IMR-90 (cell line): ENCODE data around the gene C5AR2. TPM values are rescaled to one million over a fixed set of nuclear protein-coding genes. Genes with fewer than 3 reads are reported as not detected.

Source experiments
- ATAC-seq: fragments of 200-7000 bp; cut with Tn5 transposase; 2 replicates; pipeline ENCODE4 v1.9.1; 2020; ENCODE audit warnings: low read depth, mild to moderate bottlenecking, moderate library complexity
- BruUV-seq: library from RNA; stranded (reverse); fragments of 400-500 nt; replicated peaks from 2 replicates; lab custom pipeline; 2021; lab: Mats Ljungman, UMichigan
- CTCF ChIA-PET: fragments of 300-600 bp; formaldehyde crosslinking; extraction: SDS; loops from one replicate; lab custom pipeline; 2021; ENCODE audit warnings: antibody characterized with exemption; lab: Yijun Ruan, JAX
- POLR2A ChIA-PET: fragments of 300-600 bp; sonication (Branson Sonifier 250); formaldehyde crosslinking; loops from one replicate; lab custom pipeline; 2022; ENCODE audit warnings: antibody characterized with exemption; ENCODE audit not compliant: unreplicated experiment; lab: Charles Lee
- DNase-seq: peaks from one replicate; pipeline ENCODE4 v3.0.0; 2013
- H2AFZ ChIP-seq: replicated peaks from 2 replicates; pipeline ENCODE3; 2013; ENCODE audit warnings: low read length, mild to moderate bottlenecking; ENCODE audit not compliant: poor library complexity
- H2AK5ac ChIP-seq: 2 replicates; pipeline ENCODE4 v1.6.1; 2013; ENCODE audit warnings: low read depth, low read length, inconsistent platforms
- H2AK9ac ChIP-seq: replicated peaks from 2 replicates; pipeline ENCODE3; 2013; ENCODE audit warnings: mild to moderate bottlenecking, low read depth, low read length, moderate library complexity; ENCODE audit not compliant: poor library complexity
- H2BK120ac ChIP-seq: 2 replicates; pipeline ENCODE4 v1.6.1; 2013; ENCODE audit warnings: low read depth, low read length, inconsistent platforms
- H2BK15ac ChIP-seq: 3 replicates; pipeline ENCODE4 v1.6.1; 2013; ENCODE audit warnings: low read depth, low read length, inconsistent platforms
- H2BK20ac ChIP-seq: 2 replicates; pipeline ENCODE4 v1.6.1; 2013; ENCODE audit warnings: low read depth, mild to moderate bottlenecking, inconsistent platforms, low read length, moderate library complexity
- H2BK5ac ChIP-seq: 2 replicates; pipeline ENCODE4 v1.6.1; 2013; ENCODE audit warnings: mild to moderate bottlenecking, low read depth, low read length, inconsistent platforms; ENCODE audit not compliant: poor library complexity, severe bottlenecking
- H3K14ac ChIP-seq: replicated peaks from 2 replicates; pipeline ENCODE4 v1.6.1; 2013; ENCODE audit warnings: low read depth, low read length, inconsistent platforms
- H3K18ac ChIP-seq: 2 replicates; pipeline ENCODE4 v1.6.1; 2013; ENCODE audit warnings: low read depth, low read length, control low read depth
- H3K23ac ChIP-seq: 2 replicates; pipeline ENCODE4 v1.6.1; 2013; ENCODE audit warnings: low read depth, low read length, inconsistent platforms
- H3K27ac ChIP-seq: 2 replicates; pipeline ENCODE4 v1.5.1; 2013; ENCODE audit warnings: mild to moderate bottlenecking, control low read depth, low read length; ENCODE audit not compliant: insufficient read depth
- H3K27me3 ChIP-seq: 2 replicates; pipeline ENCODE4 v1.6.1; 2013; ENCODE audit warnings: low read length; ENCODE audit not compliant: control insufficient read depth, insufficient read depth
- H3K36me3 ChIP-seq: 2 replicates; pipeline ENCODE4 v1.6.1; 2013; ENCODE audit warnings: low read length, mixed read lengths; ENCODE audit not compliant: control insufficient read depth, insufficient read depth
- H3K4ac ChIP-seq: 2 replicates; pipeline ENCODE4 v1.6.1; 2013; ENCODE audit warnings: low read depth, low read length, inconsistent platforms
- H3K4me1 ChIP-seq: 2 replicates; pipeline ENCODE4 v1.6.1; 2013; ENCODE audit warnings: low read length, mixed read lengths; ENCODE audit not compliant: control insufficient read depth, insufficient read depth
- H3K4me2 ChIP-seq: 2 replicates; pipeline ENCODE4 v1.6.1; 2013; ENCODE audit warnings: low read depth, mild to moderate bottlenecking, control low read depth, low read length, moderate library complexity
- H3K4me3 ChIP-seq: 2 replicates; pipeline ENCODE4 v1.5.1; 2013; ENCODE audit warnings: low read depth, mild to moderate bottlenecking, control low read depth, low read length, moderate library complexity; ENCODE audit not compliant: insufficient read depth
- H3K56ac ChIP-seq: 2 replicates; pipeline ENCODE4 v1.6.1; 2013; ENCODE audit warnings: low read length, inconsistent platforms; ENCODE audit not compliant: insufficient read depth; ENCODE audit errors: extremely low read depth
- H3K79me1 ChIP-seq, 2 experiments: 2 replicates each; pipeline ENCODE4 v1.6.1; 2013; ENCODE audit warnings: low read length in 2 of 2, inconsistent platforms in 1 of 2, low read depth in 1 of 2
- H3K9ac ChIP-seq: 2 replicates; pipeline ENCODE4 v1.6.1; 2013; ENCODE audit warnings: low read depth, low read length, control low read depth
- H3K9me1 ChIP-seq: 2 replicates; pipeline ENCODE4 v1.6.1; 2013; ENCODE audit warnings: low read length, inconsistent platforms; ENCODE audit not compliant: insufficient read depth
- H3K9me3 ChIP-seq: 2 replicates; pipeline ENCODE4 v1.6.1; 2013; ENCODE audit warnings: low read length; ENCODE audit not compliant: control insufficient read depth, insufficient read depth
- H4K20me1 ChIP-seq: 2 replicates; pipeline ENCODE4 v1.6.1; 2013; ENCODE audit warnings: low read length, inconsistent platforms; ENCODE audit not compliant: insufficient read depth
- H4K5ac ChIP-seq: 2 replicates; pipeline ENCODE4 v1.6.1; 2013; ENCODE audit warnings: mild to moderate bottlenecking, low read depth, low read length, control low read depth
- H4K8ac ChIP-seq, 2 experiments: 2 replicates each; pipeline ENCODE4 v1.6.1; 2013; ENCODE audit warnings: low read depth in 2 of 2, low read length in 2 of 2, control low read depth in 1 of 2, inconsistent platforms in 1 of 2
- H4K91ac ChIP-seq: 2 replicates; pipeline ENCODE4 v1.6.1; 2013; ENCODE audit warnings: low read depth, low read length, inconsistent platforms; ENCODE audit not compliant: insufficient read depth
- BHLHE40 ChIP-seq: fragments of 150-350 bp; IDR thresholded peaks from 2 replicates; pipeline ENCODE4 v1.6.1; 2016; ENCODE audit warnings: mild to moderate bottlenecking, low read depth, low read length
- CEBPB ChIP-seq: IDR thresholded peaks from 2 replicates; pipeline ENCODE4 v1.6.1; 2012; ENCODE audit warnings: low read depth, low read length, improper control_type of control experiment
- CHD1 ChIP-seq: IDR thresholded peaks from 2 replicates; pipeline ENCODE4 v1.6.1; 2012; ENCODE audit warnings: low read depth, low read length, improper control_type of control experiment
- CTCF ChIP-seq: conservative IDR thresholded peaks from 2 replicates; pipeline ENCODE4 v1.5.1; 2012; ENCODE audit warnings: mild to moderate bottlenecking, low read depth, low read length, improper control_type of control experiment
- ELK1 ChIP-seq: fragments of 150-350 bp; IDR thresholded peaks from 2 replicates; pipeline ENCODE4 v1.6.1; 2016; ENCODE audit warnings: low read depth, mild to moderate bottlenecking, low read length, moderate library complexity, borderline replicate concordance
- FOS ChIP-seq: fragments of 150-350 bp; IDR thresholded peaks from 2 replicates; pipeline ENCODE4 v1.6.1; 2016; ENCODE audit warnings: low read depth, low read length
- MAFK ChIP-seq: IDR thresholded peaks from 2 replicates; pipeline ENCODE4 v1.6.1; 2012; ENCODE audit warnings: low read depth, low read length, improper control_type of control experiment
- MAZ ChIP-seq: IDR thresholded peaks from 2 replicates; pipeline ENCODE4 v1.6.1; 2012; ENCODE audit warnings: low read depth, mild to moderate bottlenecking, low read length, improper control_type of control experiment, moderate library complexity, borderline replicate concordance
- MXI1 ChIP-seq: IDR thresholded peaks from 2 replicates; pipeline ENCODE4 v1.6.1; 2012; ENCODE audit warnings: low read depth, mild to moderate bottlenecking, low read length, moderate library complexity, borderline replicate concordance
- NFE2L2 ChIP-seq: fragments of 150-350 bp; IDR thresholded peaks from 2 replicates; pipeline ENCODE4 v1.6.1; 2016; ENCODE audit warnings: low read depth, mild to moderate bottlenecking, low read length
- POLR2A ChIP-seq: IDR thresholded peaks from 2 replicates; pipeline ENCODE4 v1.6.1; 2012; ENCODE audit warnings: mild to moderate bottlenecking, low read depth, low read length
- RAD21 ChIP-seq: IDR thresholded peaks from 2 replicates; pipeline ENCODE4 v1.6.1; 2012; ENCODE audit warnings: low read length, improper control_type of control experiment
- RCOR1 ChIP-seq: IDR thresholded peaks from 2 replicates; pipeline ENCODE4 v1.6.1; 2012; ENCODE audit warnings: mild to moderate bottlenecking, low read length, improper control_type of control experiment; ENCODE audit not compliant: insufficient replicate concordance
- RFX5 ChIP-seq: IDR thresholded peaks from 2 replicates; pipeline ENCODE4 v1.8.0; 2012; ENCODE audit warnings: low read depth, mild to moderate bottlenecking, low read length, moderate library complexity
- SMC3 ChIP-seq: fragments of 150-350 bp; IDR thresholded peaks from 2 replicates; pipeline ENCODE4 v1.6.1; 2016; ENCODE audit warnings: low read depth, mild to moderate bottlenecking, antibody characterized with exemption, low read length, moderate library complexity
- USF2 ChIP-seq: fragments of 150-350 bp; IDR thresholded peaks from 2 replicates; pipeline ENCODE4 v1.6.1; 2017; ENCODE audit warnings: mild to moderate bottlenecking, antibody characterized with exemption, low read length, low read depth
- WGBS, 2 experiments: methylation state at CpG; one replicate each; pipeline versions ENCODE4 v1.1.5 to v1.1.7; 2013; ENCODE audit warnings: missing lambda C conversion rate in 2 of 2; ENCODE audit not compliant: insufficient read length in 1 of 2; ENCODE audit errors: extremely low coverage in 2 of 2; 5-methylcytosine and 5-hydroxymethylcytosine counted together
- dilution Hi-C: fragments of 300-500 bp; cut with HindIII; formaldehyde crosslinking; loops from one replicate; pipeline ENCODE4 v1.14.3; 2018; ENCODE audit warnings: low sequenced_read_pairs; ENCODE audit not compliant: unreplicated experiment
- in situ Hi-C: fragments of 300-500 bp; cut with MboI; formaldehyde crosslinking; loops from 3 replicates; pipeline ENCODE4 v1.14.3; 2019; ENCODE audit warnings: low sequenced_read_pairs, inconsistent platforms, mixed read lengths
- intact Hi-C: fragments of 100-400 bp; cut with micrococcal nuclease; formaldehyde crosslinking; loops from 2 replicates; pipeline ENCODE4 v1.10.0; 2022
- polyA plus RNA-seq, 3 experiments: library from polyadenylated mRNA; depleted of rRNA; stranded (reverse); fragments of >200 nt; gene quantifications; 2 replicates each; pipeline ENCODE4 v1.2.3, GENCODE V29; 2012; ENCODE audit warnings: low replicate concordance in 1 of 3
- total RNA-seq: library from RNA; depleted of rRNA; stranded (reverse); fragments of >200 nt; gene quantifications from 2 replicates; pipeline ENCODE4 v1.2.3, GENCODE V29; 2012

The C5AR2 gene
- total and polyA plus RNA-seq, 2 of the 4 experiments (the other 2 are of a cell fraction) = not detected

- Histone ChIP-seq H4K5ac (no peak overlapping the region), H2BK15ac (no peak overlapping the region), H2BK120ac (no peak overlapping the region), H3K4ac (no peak overlapping the region), H3K79me1 (no peaks in the 10 kb centered on the region; a peak in 1 of 4 replicates), H3K18ac (no peak overlapping the region), H4K91ac (no peak overlapping the region), H3K9ac (no peak overlapping the region), H2AFZ (no peak overlapping the region), H3K4me3 (no peak overlapping the region), H4K8ac (no peak overlapping the region), H2AK9ac (no peak overlapping the region), H3K4me1 (no peaks in the 10 kb centered on the region), H4K20me1 (0 out of 2 replicates have a peak, but pooled peaks cover 7% of the 10 kb centered on the region), H2BK5ac (no peak overlapping the region), H3K23ac (no peak overlapping the region), H3K4me2 (no peak overlapping the region), H3K27me3 (no peaks in the 10 kb centered on the region), H3K27ac (no peak overlapping the region), H2BK20ac (no peak overlapping the region), H3K36me3 (peaks cover 69% of the 10 kb centered on the region), H3K14ac (no peak overlapping the region), H3K56ac (no peak overlapping the region), H3K9me1 (no peaks in the 10 kb centered on the region), H3K9me3 (no peaks in the 10 kb centered on the region), H2AK5ac (no peak overlapping the region)
- in situ Hi-C loops = no loop called here
- ChIA-PET POLR2A (no interaction called here), CTCF (no interaction called here)
- no peak for DNase-seq
- ATAC-seq = no peak
- no peak for TF ChIP-seq USF2
- no peak for TF ChIP-seq MAZ
- TF ChIP-seq SMC3 = no peak
- TF ChIP-seq POLR2A = no peak
- no peak for TF ChIP-seq CTCF
- TF ChIP-seq RFX5 = no peak
- no peak for TF ChIP-seq NFE2L2
- no peak for TF ChIP-seq MXI1
- no peak for TF ChIP-seq ELK1
- no peak for TF ChIP-seq BHLHE40
- TF ChIP-seq RCOR1 = no peak
- no peak for TF ChIP-seq FOS
- no peak for TF ChIP-seq CEBPB
- TF ChIP-seq MAFK = no peak
- no peak for TF ChIP-seq CHD1
- no peak for TF ChIP-seq RAD21
- no TSS peak for BruUV-seq
- 96% methylated on average over 5 of the region's 23 CpGs; no CpG with 5 or more reads in 1 of the 2 experiments for WGBS, 2 experiments
- dilution Hi-C loops = no loop called here
- intact Hi-C loops = no loop called here
Observed at GRCh38 chr19:47379381-47379938, 47.5 kb downstream of the C5AR2 start.
